ENCODE measurements around the gene FUT4. TPM values are rescaled to one million over a fixed set of nuclear protein-coding genes. Genes with fewer than 3 reads are reported as not detected.

Gene FUT4
- total and polyA plus RNA-seq, 2 experiments from 2014 or later: 2.0 to 7.9 TPM

- peak; percentile 81 for DNase-seq
- H3K9ac ChIP-seq: no peak overlapping the region
- H3K36me3 ChIP-seq (ENCODE audit: low read depth): no peaks in the 10 kb centered on the region
- peak overlapping the region; percentile 16 for H3K4me2 ChIP-seq (ENCODE audit: unreplicated experiment)
- H2AFZ ChIP-seq: 0 out of 2 replicates have a peak overlapping the region, but pooled peaks have one; percentile 21
- TF ChIP-seq EZH2 (IDR thresholded peaks at IDR 0.05; ENCODE audit: insufficient read depth, poor library complexity, severe bottlenecking): no peak
- TF ChIP-seq EZH2phosphoT487 (IDR thresholded peaks at IDR 0.05; ENCODE audit: insufficient read depth, low read depth): no peak
- H3K4me1 ChIP-seq (ENCODE audit: insufficient read depth): peaks cover 18% of the 10 kb centered on the region
- H3K27me3 ChIP-seq (replicated peaks; ENCODE audit: insufficient read depth): no peaks in the 10 kb centered on the region
- no peaks in the 10 kb centered on the region for H3K9me2 ChIP-seq (ENCODE audit: insufficient read depth)
- WGBS, 2 experiments (ENCODE audit: low coverage in 1 of 2, low lambda C conversion rate in 2 of 2, missing lambda C conversion rate in 2 of 2): 30 to 31% methylated on average over 5 of the region's 5 CpGs
- H3K4me3 ChIP-seq: no peak overlapping the region
- peaks cover 13% of the 10 kb centered on the region; the same call in 1 of the 2 replicates for H3F3A ChIP-seq (ENCODE audit: insufficient read depth)
- no peaks in the 10 kb centered on the region for H3K9me3 ChIP-seq (ENCODE audit: low read depth)
- no peaks in the 10 kb centered on the region for H4K20me1 ChIP-seq (ENCODE audit: insufficient read depth)
- H3K27ac ChIP-seq: no peak overlapping the region
- in situ Hi-C loops (cut with MboI): no loop called here
- no peaks in the 10 kb centered on the region for H3K79me2 ChIP-seq (ENCODE audit: insufficient read depth)
These were observed 18.0 kb upstream of the FUT4 start for GRCh38 chr11:94525546-94526324.

DNA sequence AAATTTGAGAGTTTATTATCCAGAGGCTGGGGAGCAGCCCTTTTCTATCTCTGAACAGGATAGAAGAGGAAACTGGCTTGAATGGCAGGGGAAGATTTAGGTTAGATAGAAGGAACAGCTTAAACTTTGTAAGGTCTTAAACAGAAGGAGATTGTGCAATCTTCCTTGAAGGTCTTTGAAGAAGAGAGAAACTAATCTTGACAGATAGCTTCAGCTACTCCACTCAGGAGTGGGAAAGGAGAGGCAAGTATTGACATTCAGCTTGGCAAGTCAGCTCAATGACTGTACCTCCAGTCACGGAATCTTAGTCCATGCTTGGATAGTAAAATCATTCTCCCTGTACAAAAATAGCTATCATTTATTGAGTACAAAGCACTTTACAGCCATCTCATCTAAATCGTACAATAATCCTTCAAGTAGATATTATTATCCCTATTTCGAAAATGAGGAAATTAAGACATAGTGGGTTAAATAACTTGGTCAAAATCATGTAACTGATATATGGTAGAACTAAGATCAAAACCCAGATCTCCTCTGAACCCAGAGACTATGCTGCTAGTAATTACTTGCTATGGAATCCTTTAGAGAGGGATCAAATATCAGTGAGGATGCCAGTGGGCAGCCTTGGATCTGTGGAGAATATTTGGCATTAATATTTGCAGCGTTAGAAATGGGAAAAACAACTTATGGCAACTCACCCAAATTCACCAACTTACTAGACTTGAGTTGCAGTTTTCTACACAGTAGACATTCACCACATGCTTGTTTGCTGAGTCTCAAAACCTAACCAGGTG lies 16.9 kb upstream of the FUT4 start:
- Histone ChIP-seq H3K9ac (no peak overlapping the region), H3F3A (ENCODE audit: insufficient read depth) (peaks cover 13% of the 10 kb centered on the region; the same call in 1 of the 2 replicates), H3K4me1 (ENCODE audit: insufficient read depth) (peaks cover 18% of the 10 kb centered on the region), H3K4me2 (ENCODE audit: unreplicated experiment) (no peak overlapping the region), H3K9me2 (ENCODE audit: insufficient read depth) (no peaks in the 10 kb centered on the region), H3K27ac (no peak overlapping the region), H2AFZ (peak overlapping the region; percentile 21; the same call in 1 of the 2 replicates), H3K79me2 (ENCODE audit: insufficient read depth) (no peaks in the 10 kb centered on the region), H3K36me3 (ENCODE audit: low read depth) (no peaks in the 10 kb centered on the region), H3K27me3 (replicated peaks; ENCODE audit: insufficient read depth) (no peaks in the 10 kb centered on the region), H4K20me1 (ENCODE audit: insufficient read depth) (no peaks in the 10 kb centered on the region), H3K9me3 (ENCODE audit: low read depth) (no peaks in the 10 kb centered on the region), H3K4me3 (no peak overlapping the region)
- in situ Hi-C loops (cut with MboI): no loop called here
- 19 to 23% methylated on average over 4 of the region's 4 CpGs for WGBS, 2 experiments (ENCODE audit: low coverage in 1 of 2, low lambda C conversion rate in 2 of 2, missing lambda C conversion rate in 2 of 2)
- TF ChIP-seq EZH2phosphoT487 (IDR thresholded peaks at IDR 0.05; ENCODE audit: insufficient read depth, low read depth) (no peak), EZH2 (IDR thresholded peaks at IDR 0.05; ENCODE audit: insufficient read depth, poor library complexity, severe bottlenecking) (no peak)
- peak; percentile 70 for DNase-seq

DNA sequence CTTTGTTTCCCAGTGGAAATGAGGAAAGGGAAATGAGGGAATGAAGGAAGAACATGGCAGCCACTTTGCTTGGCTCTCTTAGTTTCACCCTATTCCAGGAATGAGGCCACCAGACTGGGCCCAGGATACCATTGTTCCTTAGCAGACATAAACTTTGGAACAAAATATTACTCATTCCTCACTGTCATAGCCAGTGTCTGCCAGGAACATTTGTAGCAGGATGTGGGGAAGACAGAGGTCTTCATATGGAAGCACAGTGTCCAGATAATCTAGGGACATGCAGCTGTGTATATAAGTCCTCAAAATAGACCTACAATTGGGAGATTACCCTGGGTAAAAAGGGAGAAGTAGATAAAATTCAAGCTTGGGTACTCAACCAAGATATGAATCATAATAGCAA lies 15.2 kb upstream of the FUT4 start:
- no peaks in the 10 kb centered on the region for H3K27me3 ChIP-seq (replicated peaks; ENCODE audit: insufficient read depth)
- H3K9me2 ChIP-seq (ENCODE audit: insufficient read depth): no peaks in the 10 kb centered on the region
- no peak overlapping the region for H2AFZ ChIP-seq
- no peaks in the 10 kb centered on the region for H3K79me2 ChIP-seq (ENCODE audit: insufficient read depth)
- no peaks in the 10 kb centered on the region for H3K36me3 ChIP-seq (ENCODE audit: low read depth)
- H3K4me1 ChIP-seq (ENCODE audit: insufficient read depth): peaks cover 18% of the 10 kb centered on the region
- H3K9me3 ChIP-seq (ENCODE audit: low read depth): no peaks in the 10 kb centered on the region
- no peak overlapping the region for H3K27ac ChIP-seq
- no peak overlapping the region for H3K4me3 ChIP-seq
- no peak overlapping the region for H3K9ac ChIP-seq
- H3K4me2 ChIP-seq (ENCODE audit: unreplicated experiment): no peak overlapping the region
- peaks cover 13% of the 10 kb centered on the region; the same call in 1 of the 2 replicates for H3F3A ChIP-seq (ENCODE audit: insufficient read depth)
- TF ChIP-seq EZH2phosphoT487 (IDR thresholded peaks at IDR 0.05; ENCODE audit: insufficient read depth, low read depth) (no peak), EZH2 (IDR thresholded peaks at IDR 0.05; ENCODE audit: insufficient read depth, poor library complexity, severe bottlenecking) (no peak)
- H4K20me1 ChIP-seq (ENCODE audit: insufficient read depth): no peaks in the 10 kb centered on the region
- DNase-seq: peak; percentile 33
- in situ Hi-C loops (cut with MboI): no loop called here

GRCh38 chr11:94532211-94532610 lies 11.5 kb upstream of the FUT4 start:
- no peaks in the 10 kb centered on the region for H3K27me3 ChIP-seq (replicated peaks; ENCODE audit: insufficient read depth)
- no peaks in the 10 kb centered on the region for H3K79me2 ChIP-seq (ENCODE audit: insufficient read depth)
- H3K27ac ChIP-seq: no peak overlapping the region
- H4K20me1 ChIP-seq (ENCODE audit: insufficient read depth): no peaks in the 10 kb centered on the region
- no peak overlapping the region for H3K4me3 ChIP-seq
- peaks cover 17% of the 10 kb centered on the region for H3K4me1 ChIP-seq (ENCODE audit: insufficient read depth)
- no peak for DNase-seq
- H3K36me3 ChIP-seq (ENCODE audit: low read depth): no peaks in the 10 kb centered on the region
- H2AFZ ChIP-seq: no peak overlapping the region
- H3K9me3 ChIP-seq (ENCODE audit: low read depth): no peaks in the 10 kb centered on the region
- TF ChIP-seq EZH2 (IDR thresholded peaks at IDR 0.05; ENCODE audit: insufficient read depth, poor library complexity, severe bottlenecking) (no peak), EZH2phosphoT487 (IDR thresholded peaks at IDR 0.05; ENCODE audit: insufficient read depth, low read depth) (no peak)
- H3K9me2 ChIP-seq (ENCODE audit: insufficient read depth): no peaks in the 10 kb centered on the region
- peaks cover 9% of the 10 kb centered on the region for H3F3A ChIP-seq (ENCODE audit: insufficient read depth)
- in situ Hi-C loops (cut with MboI): no loop called here
- no peak overlapping the region for H3K9ac ChIP-seq
- no peak overlapping the region for H3K4me2 ChIP-seq (ENCODE audit: unreplicated experiment)
- 98% methylated on average over 3 of the region's 3 CpGs for WGBS, 2 experiments (ENCODE audit: low coverage in 1 of 2, low lambda C conversion rate in 2 of 2, missing lambda C conversion rate in 2 of 2)
